Keratinocyte (primary cell): ENCODE results near the gene RPS6KA5.

Experiments
- CTCF ChIP-seq, 3 experiments: IDR thresholded peaks in 1 of 3; conservative IDR thresholded peaks in 1 of 3; optimal IDR thresholded peaks in 1 of 3; 2 replicates in 2 of 3; 3 replicates in 1 of 3; pipeline versions ENCODE3 to v1.5.1; 2011; ENCODE audit warnings: low read length in 3 of 3, mild to moderate bottlenecking in 3 of 3, moderate library complexity in 2 of 3, control low read depth in 1 of 3, inconsistent platforms in 1 of 3; ENCODE audit not compliant: insufficient read depth in 2 of 3; ENCODE audit errors: extremely low read depth in 1 of 3
- EZH2 ChIP-seq: IDR thresholded peaks from one replicate; pipeline ENCODE4 v1.6.1; 2012; ENCODE audit warnings: inconsistent platforms, mild to moderate bottlenecking, low read length, moderate library complexity

- TF ChIP-seq CTCF (optimal IDR thresholded peaks at IDR 0.05 in 1 of 3, IDR thresholded peaks at IDR 0.05 in 1 of 3, conservative IDR thresholded peaks at IDR 0.05 in 1 of 3; ENCODE audit: extremely low read depth in 1 of 3, insufficient read depth in 2 of 3, low read length in 3 of 3) (no peak), EZH2 (no peak)
Measured at GRCh38 chr14:90804292-90805083, 256.0 kb downstream of the RPS6KA5 start.
